HEK293 (cell line): ENCODE data around the gene SRP9.

Experiments used
- SP3 ChIP-seq: fragments of 450-650 bp; formaldehyde crosslinking; IDR thresholded peaks from 2 replicates; pipeline ENCODE4 v1.5.1; 2016; ENCODE audit warnings: missing biosample characterization, missing genetic modification characterization
- ZEB2 ChIP-seq: fragments of 450-650 bp; formaldehyde crosslinking; IDR thresholded peaks from 2 replicates; pipeline ENCODE4 v1.5.1; 2016; ENCODE audit warnings: missing biosample characterization, missing genetic modification characterization
- ZFP37 ChIP-seq: fragments of 450-650 bp; formaldehyde crosslinking; IDR thresholded peaks from 2 replicates; pipeline ENCODE4 v1.5.1; 2016; ENCODE audit warnings: missing biosample characterization, missing genetic modification characterization
- ZNF132 ChIP-seq: fragments of 450-650 bp; formaldehyde crosslinking; IDR thresholded peaks from 2 replicates; pipeline ENCODE4 v1.5.1; 2017; ENCODE audit warnings: missing biosample characterization, missing genetic modification characterization, borderline replicate concordance
- ZNF274 ChIP-seq, 2 experiments: fragments of 200-500 bp in 1 of 2; fragments of 450-650 bp in 1 of 2; sonication (Bioruptor generic) in 1 of 2; formaldehyde crosslinking in 1 of 2; IDR thresholded peaks; 2 replicates each; pipeline versions ENCODE4 v1.5.1 to v1.6.1; 2014 to 2016; ENCODE audit warnings: borderline replicate concordance in 1 of 2, inconsistent platforms in 1 of 2, low read length in 1 of 2, missing biosample characterization in 1 of 2, missing genetic modification characterization in 1 of 2
- ZNF311 ChIP-seq: fragments of 450-650 bp; formaldehyde crosslinking; IDR thresholded peaks from 2 replicates; pipeline ENCODE4 v1.5.1; 2017; ENCODE audit warnings: missing biosample characterization, missing genetic modification characterization, borderline replicate concordance
- ZNF341 ChIP-seq: fragments of 450-650 bp; formaldehyde crosslinking; IDR thresholded peaks from 2 replicates; pipeline ENCODE4; 2016; ENCODE audit warnings: low read depth, missing biosample characterization, missing genetic modification characterization
- ZNF354C ChIP-seq: fragments of 450-650 bp; formaldehyde crosslinking; IDR thresholded peaks from 2 replicates; pipeline ENCODE4 v1.5.1; 2016; ENCODE audit warnings: missing biosample characterization, missing genetic modification characterization, low read depth, borderline replicate concordance
- ZNF366 ChIP-seq: fragments of 450-650 bp; formaldehyde crosslinking; conservative IDR thresholded peaks from 2 replicates; pipeline ENCODE4 v1.5.1; 2016; ENCODE audit warnings: missing biosample characterization, missing genetic modification characterization
- ZNF394 ChIP-seq: fragments of 450-650 bp; formaldehyde crosslinking; IDR thresholded peaks from 2 replicates; pipeline ENCODE4 v1.5.1; 2016; ENCODE audit warnings: missing biosample characterization, missing genetic modification characterization, mild to moderate bottlenecking, moderate library complexity, borderline replicate concordance
- ZNF416 ChIP-seq: fragments of 450-650 bp; formaldehyde crosslinking; IDR thresholded peaks from 2 replicates; pipeline ENCODE4 v1.5.1; 2016; ENCODE audit warnings: missing biosample characterization, missing genetic modification characterization
- ZNF544 ChIP-seq: fragments of 450-650 bp; formaldehyde crosslinking; IDR thresholded peaks from 2 replicates; pipeline ENCODE4 v1.5.0; 2017; ENCODE audit warnings: missing biosample characterization, missing genetic modification characterization
- ZNF600 ChIP-seq: fragments of 450-650 bp; formaldehyde crosslinking; IDR thresholded peaks from 2 replicates; pipeline ENCODE4 v1.5.1; 2016; ENCODE audit warnings: missing biosample characterization, missing genetic modification characterization
- ZNF629 ChIP-seq: fragments of 450-650 bp; formaldehyde crosslinking; IDR thresholded peaks from 2 replicates; pipeline ENCODE4 v1.5.1; 2017; ENCODE audit warnings: missing biosample characterization, missing genetic modification characterization
- ZNF747 ChIP-seq: fragments of 450-650 bp; formaldehyde crosslinking; IDR thresholded peaks from 2 replicates; pipeline ENCODE4 v1.5.1; 2016; ENCODE audit warnings: missing biosample characterization, missing genetic modification characterization
- ZNF776 ChIP-seq: fragments of 450-650 bp; formaldehyde crosslinking; IDR thresholded peaks from 2 replicates; pipeline ENCODE4 v1.5.0; 2017; ENCODE audit warnings: missing biosample characterization, missing genetic modification characterization, borderline replicate concordance
- ZSCAN30 ChIP-seq: fragments of 450-650 bp; IDR thresholded peaks from 2 replicates; pipeline ENCODE4 v1.5.1; 2018; ENCODE audit warnings: missing biosample characterization, mild to moderate bottlenecking, missing genetic modification characterization, moderate library complexity
- TF ChIP-seq, protein P1 (sequence below): fragments of 450-650 bp; formaldehyde crosslinking; IDR thresholded peaks from 2 replicates; pipeline ENCODE4 v1.5.1; 2016; ENCODE audit warnings: missing biosample characterization, missing genetic modification characterization, borderline replicate concordance
- TF ChIP-seq, protein P2 (sequence below): fragments of 450-650 bp; formaldehyde crosslinking; IDR thresholded peaks from 2 replicates; pipeline ENCODE4 v1.5.1; 2016; ENCODE audit warnings: missing biosample characterization, missing genetic modification characterization
- TF ChIP-seq, protein P3 (sequence below): fragments of 450-650 bp; formaldehyde crosslinking; IDR thresholded peaks from 2 replicates; pipeline ENCODE4; 2016; ENCODE audit warnings: missing biosample characterization, missing genetic modification characterization
- TF ChIP-seq, protein P4 (sequence below): IDR thresholded peaks from 2 replicates; pipeline ENCODE4 v1.6.1; 2011; ENCODE audit warnings: mild to moderate bottlenecking, low read depth, low read length, borderline replicate concordance
- TF ChIP-seq, protein P5 (sequence below): fragments of 450-650 bp; formaldehyde crosslinking; IDR thresholded peaks from 2 replicates; pipeline ENCODE4 v1.5.1; 2016; ENCODE audit warnings: missing biosample characterization, missing genetic modification characterization
- TF ChIP-seq, protein P6 (sequence below): fragments of 450-650 bp; formaldehyde crosslinking; IDR thresholded peaks from 2 replicates; pipeline ENCODE4 v1.5.1; 2017; ENCODE audit warnings: missing biosample characterization, mild to moderate bottlenecking, missing genetic modification characterization, moderate library complexity
- TF ChIP-seq, protein P7 (sequence below): fragments of 450-650 bp; formaldehyde crosslinking; IDR thresholded peaks from 2 replicates; pipeline ENCODE4 v1.5.1; 2016; ENCODE audit warnings: missing biosample characterization, missing genetic modification characterization, borderline replicate concordance

The SRP9 gene

DNA sequence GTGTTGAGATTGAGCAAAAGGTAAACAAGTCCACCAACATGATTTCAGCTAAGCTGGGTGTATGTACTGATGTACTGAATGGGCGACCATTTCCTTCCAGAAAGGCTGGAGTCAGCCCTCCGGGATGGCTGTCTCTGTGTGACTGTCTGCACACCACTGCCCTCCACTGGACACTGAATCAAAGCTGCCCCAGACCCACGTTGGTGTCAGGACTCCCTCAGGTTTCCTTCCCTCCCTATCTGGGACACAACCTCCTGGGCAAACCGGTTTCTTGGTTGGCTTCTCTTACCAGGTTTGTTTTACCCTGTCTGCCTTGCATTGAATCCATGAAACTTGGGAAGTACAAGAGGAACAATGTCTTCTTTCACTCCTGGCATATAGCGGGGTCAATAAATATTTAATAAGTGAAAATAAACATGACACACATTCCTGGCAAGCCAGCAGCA lies 5.3 kb upstream of the SRP9 start (continued):
- TF ChIP-seq, protein P1, sequence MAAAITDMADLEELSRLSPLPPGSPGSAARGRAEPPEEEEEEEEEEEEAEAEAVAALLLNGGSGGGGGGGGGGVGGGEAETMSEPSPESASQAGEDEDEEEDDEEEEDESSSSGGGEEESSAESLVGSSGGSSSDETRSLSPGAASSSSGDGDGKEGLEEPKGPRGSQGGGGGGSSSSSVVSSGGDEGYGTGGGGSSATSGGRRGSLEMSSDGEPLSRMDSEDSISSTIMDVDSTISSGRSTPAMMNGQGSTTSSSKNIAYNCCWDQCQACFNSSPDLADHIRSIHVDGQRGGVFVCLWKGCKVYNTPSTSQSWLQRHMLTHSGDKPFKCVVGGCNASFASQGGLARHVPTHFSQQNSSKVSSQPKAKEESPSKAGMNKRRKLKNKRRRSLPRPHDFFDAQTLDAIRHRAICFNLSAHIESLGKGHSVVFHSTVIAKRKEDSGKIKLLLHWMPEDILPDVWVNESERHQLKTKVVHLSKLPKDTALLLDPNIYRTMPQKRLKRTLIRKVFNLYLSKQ (tag by site-specific recombination), result no peak
- no peak for TF ChIP-seq ZNF416 (tag by site-specific recombination)
- TF ChIP-seq ZNF544, result no peak
- TF ChIP-seq, protein P2, sequence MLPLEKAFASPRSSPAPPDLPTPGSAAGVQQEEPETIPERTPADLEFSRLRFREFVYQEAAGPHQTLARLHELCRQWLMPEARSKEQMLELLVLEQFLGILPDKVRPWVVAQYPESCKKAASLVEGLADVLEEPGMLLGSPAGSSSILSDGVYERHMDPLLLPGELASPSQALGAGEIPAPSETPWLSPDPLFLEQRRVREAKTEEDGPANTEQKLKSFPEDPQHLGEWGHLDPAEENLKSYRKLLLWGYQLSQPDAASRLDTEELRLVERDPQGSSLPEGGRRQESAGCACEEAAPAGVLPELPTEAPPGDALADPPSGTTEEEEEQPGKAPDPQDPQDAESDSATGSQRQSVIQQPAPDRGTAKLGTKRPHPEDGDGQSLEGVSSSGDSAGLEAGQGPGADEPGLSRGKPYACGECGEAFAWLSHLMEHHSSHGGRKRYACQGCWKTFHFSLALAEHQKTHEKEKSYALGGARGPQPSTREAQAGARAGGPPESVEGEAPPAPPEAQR, result no peak
- TF ChIP-seq, protein P3, sequence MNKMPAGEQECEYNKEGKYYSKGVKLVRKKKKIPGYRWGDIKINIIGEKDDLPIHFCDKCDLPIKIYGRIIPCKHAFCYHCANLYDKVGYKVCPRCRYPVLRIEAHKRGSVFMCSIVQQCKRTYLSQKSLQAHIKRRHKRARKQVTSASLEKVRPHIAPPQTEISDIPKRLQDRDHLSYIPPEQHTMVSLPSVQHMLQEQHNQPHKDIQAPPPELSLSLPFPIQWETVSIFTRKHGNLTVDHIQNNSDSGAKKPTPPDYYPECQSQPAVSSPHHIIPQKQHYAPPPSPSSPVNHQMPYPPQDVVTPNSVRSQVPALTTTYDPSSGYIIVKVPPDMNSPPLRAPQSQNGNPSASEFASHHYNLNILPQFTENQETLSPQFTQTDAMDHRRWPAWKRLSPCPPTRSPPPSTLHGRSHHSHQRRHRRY (tag by site-specific recombination), result no peak
- peak; percentile 36 for TF ChIP-seq ZNF366 (tag by site-specific recombination)
- no peak for TF ChIP-seq ZNF311 (tag by site-specific recombination)
- TF ChIP-seq, protein P4, sequence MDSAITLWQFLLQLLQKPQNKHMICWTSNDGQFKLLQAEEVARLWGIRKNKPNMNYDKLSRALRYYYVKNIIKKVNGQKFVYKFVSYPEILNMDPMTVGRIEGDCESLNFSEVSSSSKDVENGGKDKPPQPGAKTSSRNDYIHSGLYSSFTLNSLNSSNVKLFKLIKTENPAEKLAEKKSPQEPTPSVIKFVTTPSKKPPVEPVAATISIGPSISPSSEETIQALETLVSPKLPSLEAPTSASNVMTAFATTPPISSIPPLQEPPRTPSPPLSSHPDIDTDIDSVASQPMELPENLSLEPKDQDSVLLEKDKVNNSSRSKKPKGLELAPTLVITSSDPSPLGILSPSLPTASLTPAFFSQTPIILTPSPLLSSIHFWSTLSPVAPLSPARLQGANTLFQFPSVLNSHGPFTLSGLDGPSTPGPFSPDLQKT, result no peak
- TF ChIP-seq, protein P5, sequence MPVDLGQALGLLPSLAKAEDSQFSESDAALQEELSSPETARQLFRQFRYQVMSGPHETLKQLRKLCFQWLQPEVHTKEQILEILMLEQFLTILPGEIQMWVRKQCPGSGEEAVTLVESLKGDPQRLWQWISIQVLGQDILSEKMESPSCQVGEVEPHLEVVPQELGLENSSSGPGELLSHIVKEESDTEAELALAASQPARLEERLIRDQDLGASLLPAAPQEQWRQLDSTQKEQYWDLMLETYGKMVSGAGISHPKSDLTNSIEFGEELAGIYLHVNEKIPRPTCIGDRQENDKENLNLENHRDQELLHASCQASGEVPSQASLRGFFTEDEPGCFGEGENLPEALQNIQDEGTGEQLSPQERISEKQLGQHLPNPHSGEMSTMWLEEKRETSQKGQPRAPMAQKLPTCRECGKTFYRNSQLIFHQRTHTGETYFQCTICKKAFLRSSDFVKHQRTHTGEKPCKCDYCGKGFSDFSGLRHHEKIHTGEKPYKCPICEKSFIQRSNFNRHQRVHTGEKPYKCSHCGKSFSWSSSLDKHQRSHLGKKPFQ (tag by site-specific recombination), result no peak
- TF ChIP-seq ZNF747, result no peak
- TF ChIP-seq, protein P6, sequence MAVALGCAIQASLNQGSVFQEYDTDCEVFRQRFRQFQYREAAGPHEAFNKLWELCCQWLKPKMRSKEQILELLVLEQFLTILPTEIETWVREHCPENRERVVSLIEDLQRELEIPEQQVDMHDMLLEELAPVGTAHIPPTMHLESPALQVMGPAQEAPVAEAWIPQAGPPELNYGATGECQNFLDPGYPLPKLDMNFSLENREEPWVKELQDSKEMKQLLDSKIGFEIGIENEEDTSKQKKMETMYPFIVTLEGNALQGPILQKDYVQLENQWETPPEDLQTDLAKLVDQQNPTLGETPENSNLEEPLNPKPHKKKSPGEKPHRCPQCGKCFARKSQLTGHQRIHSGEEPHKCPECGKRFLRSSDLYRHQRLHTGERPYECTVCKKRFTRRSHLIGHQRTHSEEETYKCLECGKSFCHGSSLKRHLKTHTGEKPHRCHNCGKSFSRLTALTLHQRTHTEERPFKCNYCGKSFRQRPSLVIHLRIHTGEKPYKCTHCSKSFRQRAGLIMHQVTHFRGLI (tag by site-specific recombination), result no peak; the same call in 1 of the 2 replicates
- TF ChIP-seq ZNF274 (IDR thresholded peaks at IDR 0.05; ENCODE audit: low read length), result no peak
- no peak for TF ChIP-seq ZNF274 (tag by site-specific recombination; IDR thresholded peaks at IDR 0.05; ENCODE audit: borderline replicate concordance)
- TF ChIP-seq ZNF600, result peak; percentile 82
- TF ChIP-seq ZFP37 (tag by site-specific recombination), result peak; percentile 91; the same call in 1 of the 2 replicates
- no peak for TF ChIP-seq ZNF776 (tag by site-specific recombination)
- TF ChIP-seq ZNF341 (tag by site-specific recombination), result peak; percentile 64; the same call in 1 of the 2 replicates
- TF ChIP-seq, protein P7, sequence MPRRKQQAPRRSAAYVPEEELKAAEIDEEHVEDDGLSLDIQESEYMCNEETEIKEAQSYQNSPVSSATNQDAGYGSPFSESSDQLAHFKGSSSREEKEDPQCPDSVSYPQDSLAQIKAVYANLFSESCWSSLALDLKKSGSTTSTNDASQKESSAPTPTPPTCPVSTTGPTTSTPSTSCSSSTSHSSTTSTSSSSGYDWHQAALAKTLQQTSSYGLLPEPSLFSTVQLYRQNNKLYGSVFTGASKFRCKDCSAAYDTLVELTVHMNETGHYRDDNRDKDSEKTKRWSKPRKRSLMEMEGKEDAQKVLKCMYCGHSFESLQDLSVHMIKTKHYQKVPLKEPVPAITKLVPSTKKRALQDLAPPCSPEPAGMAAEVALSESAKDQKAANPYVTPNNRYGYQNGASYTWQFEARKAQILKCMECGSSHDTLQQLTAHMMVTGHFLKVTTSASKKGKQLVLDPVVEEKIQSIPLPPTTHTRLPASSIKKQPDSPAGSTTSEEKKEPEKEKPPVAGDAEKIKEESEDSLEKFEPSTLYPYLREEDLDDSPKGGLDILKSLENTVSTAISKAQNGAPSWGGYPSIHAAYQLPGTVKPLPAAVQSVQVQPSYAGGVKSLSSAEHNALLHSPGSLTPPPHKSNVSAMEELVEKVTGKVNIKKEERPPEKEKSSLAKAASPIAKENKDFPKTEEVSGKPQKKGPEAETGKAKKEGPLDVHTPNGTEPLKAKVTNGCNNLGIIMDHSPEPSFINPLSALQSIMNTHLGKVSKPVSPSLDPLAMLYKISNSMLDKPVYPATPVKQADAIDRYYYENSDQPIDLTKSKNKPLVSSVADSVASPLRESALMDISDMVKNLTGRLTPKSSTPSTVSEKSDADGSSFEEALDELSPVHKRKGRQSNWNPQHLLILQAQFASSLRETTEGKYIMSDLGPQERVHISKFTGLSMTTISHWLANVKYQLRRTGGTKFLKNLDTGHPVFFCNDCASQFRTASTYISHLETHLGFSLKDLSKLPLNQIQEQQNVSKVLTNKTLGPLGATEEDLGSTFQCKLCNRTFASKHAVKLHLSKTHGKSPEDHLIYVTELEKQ (tag by site-specific recombination), result no peak
- peak; percentile 87 for TF ChIP-seq ZEB2 (tag by site-specific recombination)
- TF ChIP-seq ZNF354C (tag by site-specific recombination), result no peak
- TF ChIP-seq SP3, result no peak
- peak; percentile 84 for TF ChIP-seq ZSCAN30 (tag by site-specific recombination)
- no peak for TF ChIP-seq ZNF132 (tag by site-specific recombination)
- TF ChIP-seq ZNF629 (tag by site-specific recombination), result peak; percentile 49; the same call in 1 of the 2 replicates
- TF ChIP-seq ZNF394 (tag by site-specific recombination), result no peak
